Esophagus muscularis mucosa (tissue), 4 donors: ENCODE results near the gene COG5. TPM values are rescaled to one million over a fixed set of nuclear protein-coding genes. Genes with fewer than 3 reads are reported as not detected.

Source experiments
- DNase-seq: peaks from one replicate; pipeline ENCODE4 v3.0.0-alpha.2; 2017; ENCODE audit errors: extremely low spot score
- H3K27ac ChIP-seq, 4 donors: fragments of 200-600 bp; sonication (generic); replicated peaks in 1 of 4; 1 replicate in 3 of 4; 2 replicates in 1 of 4; pipeline ENCODE4 v1.5.1; 2016 to 2019; ENCODE audit warnings: mild to moderate bottlenecking in 1 of 4
- H3K27me3 ChIP-seq, 4 donors: fragments of 200-600 bp; sonication (generic); one replicate each; pipeline versions ENCODE4 v1.5.1 to v1.6.0; 2016 to 2019
- H3K36me3 ChIP-seq, 4 donors: fragments of 200-600 bp; sonication (generic); one replicate each; pipeline ENCODE4 v1.5.1; 2016 to 2019
- H3K4me1 ChIP-seq, 4 donors: fragments of 200-600 bp; sonication (generic); one replicate each; pipeline ENCODE4 v1.5.1; 2016 to 2019
- H3K4me3 ChIP-seq, 4 donors: fragments of 200-600 bp; sonication (generic); 1 replicate in 2 of 4; 2 replicates in 2 of 4; pipeline ENCODE4 v1.5.1; 2016 to 2019; ENCODE audit warnings: mild to moderate bottlenecking in 4 of 4, moderate library complexity in 1 of 4
- H3K9me3 ChIP-seq, 4 donors: fragments of 200-600 bp; sonication (generic); 1 replicate in 3 of 4; 2 replicates in 1 of 4; pipeline ENCODE4 v1.5.1; 2016 to 2019
- EP300 ChIP-seq: sonication (generic); formaldehyde crosslinking; IDR thresholded peaks from one replicate; pipeline ENCODE4 v1.6.1; 2017; ENCODE audit warnings: antibody characterized with exemption
- POLR2A ChIP-seq: fragments of 450-650 bp; IDR thresholded peaks from one replicate; pipeline ENCODE4 v1.6.1; 2017; ENCODE audit warnings: antibody characterized with exemption, moderate library complexity, mild to moderate bottlenecking, low read depth
- POLR2AphosphoS5 ChIP-seq, 2 donors: sonication (generic); formaldehyde crosslinking; IDR thresholded peaks; one replicate each; pipeline ENCODE4 v1.6.1; 2017; ENCODE audit warnings: antibody characterized with exemption in 2 of 2
- WGBS: methylation state at CpG from one replicate; pipeline ENCODE4 v1.1.5; 2018; 5-methylcytosine and 5-hydroxymethylcytosine counted together
- intact Hi-C: fragments of 100-400 bp; cut with DNase I; formaldehyde crosslinking; loops from one replicate; pipeline ENCODE4 v1.15.1; 2023
- total RNA-seq, 4 donors: library from RNA; depleted of rRNA; stranded (reverse); fragments of >200 nt; gene quantifications; one replicate each; pipeline versions ENCODE4 v1.1.0 to v1.2.1, GENCODE V29; 2016
- TF ChIP-seq, protein P1 (sequence below), 3 experiments: fragments of 200-600 bp in 2 of 3; fragments of 450-650 bp in 1 of 3; sonication (generic) in 2 of 3; IDR thresholded peaks; one replicate each; pipeline ENCODE4 v1.5.1; 2017 to 2019; ENCODE audit warnings: antibody characterized with exemption in 3 of 3, mild to moderate bottlenecking in 2 of 3, moderate library complexity in 1 of 3

COG5 gene
- total RNA-seq, 4 donors from 2014 or later: 20.3 to 33.4 (median 24.9) TPM

DNA sequence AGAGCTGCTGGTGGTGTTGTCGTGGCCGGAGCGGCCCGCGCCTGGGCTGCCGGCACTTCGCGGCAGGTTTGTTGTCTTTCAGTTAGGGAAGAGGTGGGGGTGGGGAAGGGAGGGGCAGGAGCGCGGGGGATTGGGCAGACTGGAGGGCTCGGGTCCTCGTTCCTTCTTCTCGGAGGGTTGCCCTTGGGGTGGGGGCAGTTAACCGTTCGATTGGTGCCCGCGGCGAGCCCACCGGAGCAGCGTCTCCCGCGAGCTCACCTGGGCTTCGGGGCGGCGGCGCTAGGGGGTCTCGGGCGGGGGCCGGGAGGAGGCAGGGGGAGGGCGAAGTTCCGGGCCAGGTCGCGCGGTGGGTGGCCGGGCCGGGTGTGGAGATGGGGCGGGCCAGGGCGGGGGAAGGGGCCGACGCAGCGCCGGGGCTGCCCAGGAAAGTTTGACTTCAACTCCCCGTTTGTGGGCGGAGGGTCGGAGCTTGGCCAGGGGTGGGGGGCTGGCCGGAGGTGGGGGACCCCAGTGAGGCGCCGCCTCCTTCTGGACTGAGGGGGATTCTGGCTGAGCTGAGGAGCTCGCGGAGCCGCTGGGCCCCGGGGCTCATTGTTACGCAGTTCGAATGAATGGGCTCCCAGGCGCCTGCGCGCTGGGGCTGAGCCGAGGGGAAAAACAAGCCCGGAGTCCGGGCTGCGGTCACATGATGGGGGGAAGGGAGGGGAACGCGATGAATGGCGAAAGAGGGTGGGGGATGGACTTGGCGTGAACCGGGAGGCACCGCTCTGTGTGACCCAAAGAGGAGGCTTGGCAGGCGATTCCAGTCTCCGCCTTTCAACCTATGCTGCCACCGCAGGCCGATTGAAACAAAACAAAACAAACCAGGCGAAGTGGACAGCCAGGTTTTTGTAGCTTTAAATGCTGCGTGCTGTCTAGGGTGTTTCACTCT, 394.3 kb downstream of the COG5 start:
- WGBS: 1% methylated on average over 21 of the region's 73 CpGs
- Histone ChIP-seq H3K36me3 (peaks cover 0 to 4% (median 0%) of the 10 kb centered on the region in 4 donors), H3K9me3 (no peaks in the 10 kb centered on the region), H3K4me3 (peak overlapping the region; percentile 93 to 99 (median 96)), H3K27ac (peak overlapping the region; percentile 99 to 100 (median 100)), H3K27me3 (no peaks in the 10 kb centered on the region), H3K4me1 (peaks cover 41 to 50% (median 44%) of the 10 kb centered on the region in 4 donors)
- DNase-seq: peak; percentile 99
- intact Hi-C loops: loop anchor here (10.0 kb wide), 1 partner anchor 715 kb away; no protein-coding TSS in a partner anchor
- TF ChIP-seq POLR2AphosphoS5 (IDR thresholded peaks at IDR 0.05): peak; percentile 79 to 89
- TF ChIP-seq, protein P1, sequence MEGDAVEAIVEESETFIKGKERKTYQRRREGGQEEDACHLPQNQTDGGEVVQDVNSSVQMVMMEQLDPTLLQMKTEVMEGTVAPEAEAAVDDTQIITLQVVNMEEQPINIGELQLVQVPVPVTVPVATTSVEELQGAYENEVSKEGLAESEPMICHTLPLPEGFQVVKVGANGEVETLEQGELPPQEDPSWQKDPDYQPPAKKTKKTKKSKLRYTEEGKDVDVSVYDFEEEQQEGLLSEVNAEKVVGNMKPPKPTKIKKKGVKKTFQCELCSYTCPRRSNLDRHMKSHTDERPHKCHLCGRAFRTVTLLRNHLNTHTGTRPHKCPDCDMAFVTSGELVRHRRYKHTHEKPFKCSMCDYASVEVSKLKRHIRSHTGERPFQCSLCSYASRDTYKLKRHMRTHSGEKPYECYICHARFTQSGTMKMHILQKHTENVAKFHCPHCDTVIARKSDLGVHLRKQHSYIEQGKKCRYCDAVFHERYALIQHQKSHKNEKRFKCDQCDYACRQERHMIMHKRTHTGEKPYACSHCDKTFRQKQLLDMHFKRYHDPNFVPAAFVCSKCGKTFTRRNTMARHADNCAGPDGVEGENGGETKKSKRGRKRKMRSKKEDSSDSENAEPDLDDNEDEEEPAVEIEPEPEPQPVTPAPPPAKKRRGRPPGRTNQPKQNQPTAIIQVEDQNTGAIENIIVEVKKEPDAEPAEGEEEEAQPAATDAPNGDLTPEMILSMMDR (IDR thresholded peaks at IDR 0.05): peak in 2 of 3 experiments; percentile 15 to 18
- TF ChIP-seq EP300: no peak
- no peak for TF ChIP-seq POLR2A

DNA sequence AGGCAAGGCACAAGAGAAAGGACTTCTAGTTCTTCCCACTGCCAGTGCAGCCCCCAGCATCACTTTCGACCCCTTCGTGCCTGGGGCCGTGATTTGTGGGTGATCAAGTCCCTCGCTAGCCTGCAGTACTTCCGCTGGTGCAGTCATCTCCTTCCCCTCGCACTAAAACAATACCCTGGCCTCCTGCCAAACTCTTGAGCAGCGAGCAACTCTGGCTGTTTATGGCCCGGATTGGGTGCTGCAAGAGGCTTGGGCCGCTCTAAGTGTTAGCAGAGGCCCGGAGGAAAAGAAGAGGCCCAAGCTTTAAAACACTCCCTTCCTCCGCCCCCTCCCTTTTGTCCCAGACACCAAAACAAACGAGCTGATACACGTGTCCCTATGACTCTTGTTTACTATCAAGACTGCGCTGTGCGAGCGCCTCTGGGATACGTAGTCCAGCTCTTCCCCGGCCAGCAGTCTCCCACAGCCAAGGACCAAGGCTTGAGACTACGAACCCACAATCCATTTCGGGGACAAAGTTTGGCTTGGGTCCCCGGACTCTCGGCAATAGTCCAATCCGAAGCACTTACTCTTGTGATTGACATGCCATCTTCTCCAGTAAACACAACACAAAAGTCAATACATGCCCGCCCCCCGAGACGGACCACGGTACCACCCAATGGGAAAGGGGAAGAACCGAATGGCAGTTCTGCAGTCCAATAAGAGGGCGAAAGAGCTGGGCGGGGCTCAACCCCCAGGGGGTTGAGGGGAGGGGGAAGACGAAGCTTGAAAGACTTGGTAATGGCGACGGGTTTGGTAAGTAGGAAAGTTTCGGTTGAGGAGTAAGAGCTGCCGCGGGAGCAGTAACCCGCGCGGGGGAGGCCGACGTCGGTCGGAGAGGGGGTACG, 395.2 kb downstream of the COG5 start, which contains the start of gene HBP1:
Gene HBP1 (plus strand): TSS at position 771 of the 887 bp plus-strand sequence. CDS start 10,891 bp downstream, outside the sequence.
- Histone ChIP-seq H3K4me3 (peak within 1 kb of the TSS; percentile 93 to 99 (median 96)), H3K4me1 (peaks cover 32 to 41% (median 35%) of the 10 kb centered on the region in 4 donors), H3K27me3 (no peaks in the 10 kb centered on the region), H3K36me3 (peaks cover 0 to 4% (median 0%) of the 10 kb centered on the region in 4 donors), H3K27ac (peak within 1 kb of the TSS; percentile 99 to 100 (median 100)), H3K9me3 (no peaks in the 10 kb centered on the region)
- intact Hi-C loops: no loop called here
- WGBS: under 1% methylated on average over 36 of the region's 44 CpGs
- peak; percentile 100 for DNase-seq
- TF ChIP-seq EP300 (no peak), POLR2A (peak; percentile 15), POLR2AphosphoS5 (IDR thresholded peaks at IDR 0.05) (peak; percentile 79 to 83)
- TF ChIP-seq, protein P1 (IDR thresholded peaks at IDR 0.05): no peak

DNA sequence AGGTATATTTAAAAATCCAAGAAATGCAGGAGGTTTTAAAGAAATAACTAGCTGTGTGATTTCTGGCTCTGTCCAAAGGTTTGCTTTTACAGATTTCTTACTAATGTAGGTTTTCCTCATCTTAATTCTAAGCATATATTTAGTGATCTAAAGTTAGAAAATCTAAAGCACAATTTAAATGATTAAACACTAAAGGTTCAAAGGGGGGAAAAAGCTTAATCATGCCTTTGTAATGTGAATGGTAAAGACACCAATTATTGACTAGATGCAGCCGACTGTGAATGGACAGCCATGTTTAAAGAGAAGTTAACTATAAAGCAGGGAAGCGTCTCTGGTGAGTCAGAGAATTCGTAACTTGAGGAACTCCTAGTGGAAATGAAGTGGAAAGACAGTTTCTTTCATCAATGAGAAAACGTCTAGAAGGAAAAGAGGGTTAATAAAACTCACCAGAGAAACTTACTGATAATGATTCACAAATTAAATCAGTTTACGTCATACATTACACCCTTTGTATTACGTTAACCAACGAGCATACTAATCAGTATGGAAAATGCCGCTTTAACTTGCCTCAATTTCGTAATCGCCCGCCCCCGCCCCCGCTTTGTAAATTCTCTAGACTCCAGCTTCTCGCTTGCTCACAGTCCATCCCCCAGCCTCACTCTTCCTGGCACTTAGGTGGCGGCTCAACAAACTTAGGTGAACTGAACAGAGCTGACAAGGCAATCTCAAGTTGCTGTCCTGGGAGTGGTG, 396.1 kb downstream of the COG5 start:
- Histone ChIP-seq H3K9me3 (no peaks in the 10 kb centered on the region), H3K27ac (peak overlapping the region; percentile 89 to 100 (median 97)), H3K27me3 (no peaks in the 10 kb centered on the region), H3K36me3 (peaks cover 0 to 4% (median 0%) of the 10 kb centered on the region in 4 donors), H3K4me3 (peak overlapping the region; percentile 66 to 99 (median 95)), H3K4me1 (peaks cover 24 to 33% (median 27%) of the 10 kb centered on the region in 4 donors)
- 0% methylated on average over 15 of the region's 15 CpGs for WGBS
- no peak for DNase-seq
- intact Hi-C loops: no loop called here
- TF ChIP-seq, protein P1 (IDR thresholded peaks at IDR 0.05): peak; percentile 30 to 61 (median 45)
- no peak for TF ChIP-seq EP300

DNA sequence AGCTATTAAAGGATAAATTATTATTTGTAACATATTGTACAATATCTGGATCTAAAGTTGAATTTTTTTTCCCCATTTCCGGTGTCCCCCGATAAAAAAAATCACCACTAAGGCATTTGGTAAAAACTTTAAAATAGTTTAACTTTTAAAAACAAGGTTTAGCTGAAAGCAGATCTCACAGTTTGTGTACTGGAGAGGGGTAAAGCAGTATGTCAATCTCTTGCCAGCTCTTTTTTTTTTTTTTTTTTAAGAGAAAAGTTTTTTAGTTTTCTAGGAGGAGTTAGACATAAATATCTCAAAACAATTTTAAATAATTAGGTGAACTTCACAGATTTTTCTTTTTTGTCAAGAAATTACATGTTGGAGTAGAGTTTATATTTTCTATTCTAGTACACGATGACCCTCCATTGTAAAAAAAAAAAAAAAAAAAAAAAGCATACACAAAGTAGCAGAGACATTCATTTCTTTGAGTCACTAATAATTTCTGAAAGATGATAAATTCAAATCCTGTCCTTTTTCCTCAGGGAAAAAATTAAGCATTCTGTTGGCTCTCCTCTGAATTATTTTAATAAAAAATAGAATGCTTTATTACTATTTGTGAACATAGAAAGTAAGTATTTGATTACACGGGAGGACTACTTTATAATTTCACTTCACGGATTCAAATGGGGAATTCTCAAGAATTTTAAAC, 396.8 kb downstream of the COG5 start:
- TF ChIP-seq, protein P1 (IDR thresholded peaks at IDR 0.05): no peak
- TF ChIP-seq POLR2A (no peak), EP300 (no peak), POLR2AphosphoS5 (IDR thresholded peaks at IDR 0.05) (no peak)
- peak overlapping the region; percentile 89 to 100 (median 97) for H3K27ac ChIP-seq
- H3K9me3 ChIP-seq: no peaks in the 10 kb centered on the region
- H3K27me3 ChIP-seq: no peaks in the 10 kb centered on the region
- WGBS: 43% methylated on average over 5 of the region's 5 CpGs
- intact Hi-C loops: no loop called here
- DNase-seq: no peak
- peaks cover 0 to 4% (median 0%) of the 10 kb centered on the region in 4 donors for H3K36me3 ChIP-seq
- H3K4me3 ChIP-seq: peak overlapping the region; percentile 66 to 99 (median 95)
- H3K4me1 ChIP-seq: peaks cover 16 to 25% (median 19%) of the 10 kb centered on the region in 4 donors
